ENCODE results near the gene MPL. TPM values are rescaled to one million over a fixed set of nuclear protein-coding genes. Genes with fewer than 3 reads are reported as not detected.
A peak's percentile ranks its signal among the peaks of the same experiment; 100 is the strongest.

MPL gene
- total and polyA plus RNA-seq, 2 experiments from 2014 or later = 0.16 TPM; not detected in 1

DNA sequence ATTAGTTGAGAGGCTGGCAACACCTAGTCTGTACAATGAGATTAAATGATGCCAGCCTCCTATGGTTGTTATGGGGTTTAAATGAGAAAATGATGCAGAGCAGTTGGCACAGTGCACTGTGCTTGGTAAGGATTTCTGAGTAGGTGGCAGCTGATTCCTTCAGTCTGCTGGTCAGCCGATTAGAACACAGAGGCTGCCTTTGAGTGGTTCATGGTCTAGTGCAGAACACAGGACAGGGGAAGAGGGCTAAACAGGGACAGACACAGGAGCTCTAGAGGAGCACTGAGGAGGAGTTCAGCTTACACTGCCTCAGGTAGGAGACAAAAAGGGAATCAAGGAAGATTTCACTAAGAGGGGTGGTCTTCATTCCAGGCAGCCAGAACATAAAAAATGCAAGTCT, 35.4 kb upstream of the MPL start:
- H3K27ac ChIP-seq = peak overlapping the region; percentile 23
- no peaks in the 10 kb centered on the region for H3K27me3 ChIP-seq
- no peaks in the 10 kb centered on the region for H3K79me2 ChIP-seq
- 100% methylated on average over 1 of the region's 1 CpG for WGBS (ENCODE audit: low lambda C conversion rate, missing lambda C conversion rate)
- no peak for DNase-seq (ENCODE audit: low spot score)
- TF ChIP-seq EZH2phosphoT487 (IDR thresholded peaks at IDR 0.05; ENCODE audit: low read depth, severe bottlenecking, unreplicated experiment) (no peak), EZH2 (IDR thresholded peaks at IDR 0.05; ENCODE audit: borderline replicate concordance) (no peak), CTCF (IDR thresholded peaks at IDR 0.05; ENCODE audit: poor library complexity) (no peak)
- H3K4me2 ChIP-seq = no peak overlapping the region
- no peaks in the 10 kb centered on the region for H3K9me2 ChIP-seq (replicated peaks; ENCODE audit: insufficient read depth)
- H4K20me1 ChIP-seq (ENCODE audit: insufficient read depth, poor library complexity, severe bottlenecking) = no peaks in the 10 kb centered on the region
- no peak overlapping the region for H3K4me3 ChIP-seq
- no peaks in the 10 kb centered on the region for H3K36me3 ChIP-seq (replicated peaks; ENCODE audit: insufficient read depth, low read depth)
- no peaks in the 10 kb centered on the region for H3K9me3 ChIP-seq (ENCODE audit: low read depth)
- H2AFZ ChIP-seq = no peak overlapping the region
- peaks cover 17% of the 10 kb centered on the region for H3K4me1 ChIP-seq (ENCODE audit: insufficient read depth)

GRCh38 chr1:43302721-43303470, 34.7 kb upstream of the MPL start:
- Histone ChIP-seq H3K36me3 (replicated peaks; ENCODE audit: insufficient read depth, low read depth) (no peaks in the 10 kb centered on the region), H3K4me3 (no peak overlapping the region), H4K20me1 (ENCODE audit: insufficient read depth, poor library complexity, severe bottlenecking) (no peaks in the 10 kb centered on the region), H3K79me2 (no peaks in the 10 kb centered on the region), H3K27me3 (no peaks in the 10 kb centered on the region), H3K4me1 (ENCODE audit: insufficient read depth) (peaks cover 17% of the 10 kb centered on the region), H3K9me3 (ENCODE audit: low read depth) (no peaks in the 10 kb centered on the region), H2AFZ (no peak overlapping the region), H3K9me2 (replicated peaks; ENCODE audit: insufficient read depth) (no peaks in the 10 kb centered on the region), H3K4me2 (no peak overlapping the region), H3K27ac (peak overlapping the region; percentile 58)
- DNase-seq (ENCODE audit: low spot score) = peak; percentile 60
- 73% methylated on average over 7 of the region's 7 CpGs for WGBS (ENCODE audit: low lambda C conversion rate, missing lambda C conversion rate)
- TF ChIP-seq EZH2 (IDR thresholded peaks at IDR 0.05; ENCODE audit: borderline replicate concordance) = no peak
- TF ChIP-seq CTCF (IDR thresholded peaks at IDR 0.05; ENCODE audit: poor library complexity) = no peak
- TF ChIP-seq EZH2phosphoT487 (IDR thresholded peaks at IDR 0.05; ENCODE audit: low read depth, severe bottlenecking, unreplicated experiment) = no peak

GRCh38 chr1:43303471-43304313, 33.9 kb upstream of the MPL start:
- Histone ChIP-seq H3K36me3 (replicated peaks; ENCODE audit: insufficient read depth, low read depth) (no peaks in the 10 kb centered on the region), H3K4me2 (no peak overlapping the region), H2AFZ (no peak overlapping the region), H3K27me3 (no peaks in the 10 kb centered on the region), H3K4me3 (no peak overlapping the region), H3K9me2 (replicated peaks; ENCODE audit: insufficient read depth) (no peaks in the 10 kb centered on the region), H3K27ac (peak overlapping the region; percentile 58), H3K79me2 (no peaks in the 10 kb centered on the region), H3K4me1 (ENCODE audit: insufficient read depth) (peaks cover 17% of the 10 kb centered on the region), H3K9me3 (ENCODE audit: low read depth) (no peaks in the 10 kb centered on the region), H4K20me1 (ENCODE audit: insufficient read depth, poor library complexity, severe bottlenecking) (no peaks in the 10 kb centered on the region)
- 82% methylated on average over 8 of the region's 8 CpGs for WGBS (ENCODE audit: low lambda C conversion rate, missing lambda C conversion rate)
- no peak for DNase-seq (ENCODE audit: low spot score)
- TF ChIP-seq CTCF (IDR thresholded peaks at IDR 0.05; ENCODE audit: poor library complexity) (no peak), EZH2phosphoT487 (IDR thresholded peaks at IDR 0.05; ENCODE audit: low read depth, severe bottlenecking, unreplicated experiment) (no peak), EZH2 (IDR thresholded peaks at IDR 0.05; ENCODE audit: borderline replicate concordance) (no peak)

All from hepatocyte (in vitro differentiated cells).